Measurements from ENCODE around the gene HDDC2.
A peak's percentile ranks its signal among the peaks of the same experiment; 100 is the strongest.

The HDDC2 gene

GRCh38 chr6:125255201-125255600, 46.6 kb downstream of the HDDC2 start:
- peaks cover 9% of the 10 kb centered on the region for H3K4me1 Mint-ChIP-seq
- no peaks in the 10 kb centered on the region for H3K9me3 Mint-ChIP-seq
- no peak overlapping the region for H3K4me3 Mint-ChIP-seq
- no peak overlapping the region for H3K27ac Mint-ChIP-seq
- no peak for TF ChIP-seq CTCF (IDR thresholded peaks at IDR 0.05; ENCODE audit: unreplicated experiment in 3 of 3)
- H3K27me3 Mint-ChIP-seq (ENCODE audit: low read depth), result no peaks in the 10 kb centered on the region
- H3K36me3 Mint-ChIP-seq (ENCODE audit: low read depth), result no peaks in the 10 kb centered on the region

DNA sequence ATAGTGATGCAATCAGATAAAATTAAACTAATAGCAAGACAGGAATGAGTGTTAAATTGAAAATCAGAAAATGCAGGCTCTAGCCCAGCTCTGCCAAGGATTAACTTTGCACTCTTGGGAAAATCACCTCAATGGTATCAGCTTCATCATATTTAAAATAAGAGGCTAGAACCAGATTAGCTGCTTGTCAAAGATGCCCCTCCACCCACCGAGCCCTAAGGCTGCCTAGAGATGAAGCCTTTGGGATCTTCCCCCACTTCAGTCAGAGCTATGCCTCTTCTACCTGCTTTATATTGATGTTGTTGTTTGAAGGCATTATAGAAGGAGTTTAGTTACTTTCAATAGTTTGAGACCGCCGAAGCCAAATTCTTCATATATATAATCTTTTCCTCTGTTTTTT, 47.4 kb downstream of the HDDC2 start:
- Mint-ChIP-seq H3K9me3 (no peaks in the 10 kb centered on the region), H3K4me3 (no peak overlapping the region), H3K27ac (no peak overlapping the region), H3K27me3 (ENCODE audit: low read depth) (no peaks in the 10 kb centered on the region), H3K36me3 (ENCODE audit: low read depth) (no peaks in the 10 kb centered on the region), H3K4me1 (peaks cover 9% of the 10 kb centered on the region)
- TF ChIP-seq CTCF (IDR thresholded peaks at IDR 0.05; ENCODE audit: unreplicated experiment in 3 of 3), result no peak

DNA sequence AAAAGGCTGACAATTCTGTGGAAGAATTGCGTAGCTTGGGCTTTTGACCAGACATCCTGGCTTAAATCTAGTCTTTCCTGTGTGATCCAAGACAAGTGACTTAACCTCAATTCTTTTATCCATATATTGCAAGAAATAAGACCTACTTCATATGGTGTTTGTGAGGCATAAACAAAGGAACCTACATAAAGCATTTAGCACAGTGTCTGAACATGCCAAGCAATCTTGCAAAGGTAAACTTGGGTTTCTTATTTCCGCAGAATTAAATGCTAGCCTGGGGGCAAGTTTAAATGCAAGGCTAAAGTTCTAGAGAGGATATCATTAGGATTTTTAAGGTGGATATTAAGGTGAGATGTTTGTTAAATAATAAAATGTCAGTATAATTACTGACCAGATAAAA, 47.9 kb downstream of the HDDC2 start:
- no peaks in the 10 kb centered on the region for H3K9me3 Mint-ChIP-seq
- H3K27me3 Mint-ChIP-seq (ENCODE audit: low read depth), result no peaks in the 10 kb centered on the region
- TF ChIP-seq CTCF (IDR thresholded peaks at IDR 0.05; ENCODE audit: unreplicated experiment in 3 of 3), result no peak
- H3K36me3 Mint-ChIP-seq (ENCODE audit: low read depth), result no peaks in the 10 kb centered on the region
- H3K27ac Mint-ChIP-seq, result no peak overlapping the region
- H3K4me1 Mint-ChIP-seq, result peaks cover 9% of the 10 kb centered on the region
- H3K4me3 Mint-ChIP-seq, result no peak overlapping the region

- Mint-ChIP-seq H3K4me1 (peaks cover 9% of the 10 kb centered on the region), H3K27me3 (ENCODE audit: low read depth) (no peaks in the 10 kb centered on the region), H3K9me3 (no peaks in the 10 kb centered on the region), H3K27ac (no peak overlapping the region), H3K4me3 (no peak overlapping the region), H3K36me3 (ENCODE audit: low read depth) (no peaks in the 10 kb centered on the region)
- TF ChIP-seq CTCF (IDR thresholded peaks at IDR 0.05; ENCODE audit: unreplicated experiment in 3 of 3), result no peak
Measured at GRCh38 chr6:125252891-125253290, 48.9 kb downstream of the HDDC2 start.

- no peak for TF ChIP-seq CTCF (IDR thresholded peaks at IDR 0.05; ENCODE audit: unreplicated experiment in 3 of 3)
- Mint-ChIP-seq H3K27ac (peak overlapping the region in 1 of 3 experiments; percentile 49), H3K9me3 (no peaks in the 10 kb centered on the region), H3K4me1 (peaks cover 11% of the 10 kb centered on the region), H3K36me3 (ENCODE audit: low read depth) (no peaks in the 10 kb centered on the region), H3K4me3 (no peak overlapping the region), H3K27me3 (ENCODE audit: low read depth) (no peaks in the 10 kb centered on the region)
Measured at GRCh38 chr6:125251516-125252220, 50.1 kb downstream of the HDDC2 start.

DNA sequence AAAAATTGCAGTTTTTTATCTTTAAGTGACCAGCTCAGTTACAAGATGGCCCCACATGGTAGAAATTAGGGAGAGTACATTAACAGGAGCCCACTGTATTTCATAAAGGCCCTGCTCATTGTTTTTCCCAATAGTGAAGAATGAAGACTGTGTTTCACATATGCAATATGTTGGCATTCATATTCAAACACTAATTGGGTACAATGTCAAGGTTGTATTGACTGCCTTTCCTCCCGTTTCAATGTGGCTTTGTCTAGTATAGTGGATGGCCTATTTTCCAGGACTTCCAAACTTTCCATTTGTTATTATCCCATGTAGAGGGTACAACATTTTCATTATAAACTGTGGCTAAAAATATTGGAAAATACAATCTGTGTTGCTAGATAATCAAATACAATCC, 51.3 kb downstream of the HDDC2 start:
- no peaks in the 10 kb centered on the region for H3K36me3 Mint-ChIP-seq (ENCODE audit: low read depth)
- H3K27me3 Mint-ChIP-seq (ENCODE audit: low read depth), result no peaks in the 10 kb centered on the region

More for the DNA sequence above, 51.3 kb downstream of the HDDC2 start:
- H3K4me1 Mint-ChIP-seq, result peaks cover 21% of the 10 kb centered on the region
- H3K9me3 Mint-ChIP-seq, result peaks cover 3% of the 10 kb centered on the region
- no peak for TF ChIP-seq CTCF (IDR thresholded peaks at IDR 0.05; ENCODE audit: unreplicated experiment in 3 of 3)
- H3K4me3 Mint-ChIP-seq, result no peak overlapping the region
- H3K27ac Mint-ChIP-seq, result no peak overlapping the region

All from nephron (organoid).